ENCODE measurements around the gene UBE2D1.

Gene UBE2D1

DNA sequence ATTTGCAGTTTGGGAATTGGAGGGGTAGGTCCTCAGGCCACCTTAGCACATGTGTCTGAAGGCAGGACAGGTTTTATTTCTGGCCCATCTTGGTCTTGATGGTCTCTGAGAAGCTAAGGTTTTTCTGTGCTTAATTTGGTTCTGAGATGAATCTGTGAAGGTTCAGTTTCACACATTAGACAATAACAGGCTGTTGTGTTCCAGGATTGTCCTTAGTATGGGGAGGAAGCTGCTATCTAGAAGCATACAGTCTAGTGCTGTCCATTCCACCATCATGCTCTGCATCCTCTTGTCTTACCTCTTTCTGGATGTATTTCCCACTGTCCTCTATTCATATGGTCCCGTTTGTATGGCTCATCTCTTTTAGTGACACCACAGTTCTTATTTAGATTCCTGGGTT, 7.1 kb downstream of the UBE2D1 start:
- no peak for DNase-seq

- DNase-seq, result no peak
Measured at GRCh38 chr10:58347967-58348366, 13.2 kb downstream of the UBE2D1 start.

DNA sequence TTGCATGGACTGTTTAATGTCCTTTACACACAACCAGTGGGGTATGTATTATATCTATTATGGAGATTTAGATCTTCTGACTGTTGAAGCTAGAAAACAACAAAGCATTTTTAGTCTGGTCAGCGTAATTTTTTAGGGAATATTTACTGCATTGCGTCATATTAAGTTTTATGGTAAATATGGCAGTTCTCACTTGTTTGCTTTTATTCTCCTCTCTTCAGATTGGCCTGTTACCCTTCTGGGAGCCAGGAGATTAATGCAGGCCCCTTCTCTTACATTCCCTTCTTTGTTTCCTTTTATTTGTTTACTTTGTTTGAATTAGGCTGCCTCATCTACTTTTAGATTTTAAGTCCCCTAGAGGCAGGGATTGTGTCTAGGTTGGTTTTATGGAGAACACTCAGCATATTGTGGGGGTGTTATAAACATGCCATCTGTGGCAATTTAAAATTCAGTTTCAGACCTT, 13.8 kb downstream of the UBE2D1 start:
- no peak for DNase-seq

DNA sequence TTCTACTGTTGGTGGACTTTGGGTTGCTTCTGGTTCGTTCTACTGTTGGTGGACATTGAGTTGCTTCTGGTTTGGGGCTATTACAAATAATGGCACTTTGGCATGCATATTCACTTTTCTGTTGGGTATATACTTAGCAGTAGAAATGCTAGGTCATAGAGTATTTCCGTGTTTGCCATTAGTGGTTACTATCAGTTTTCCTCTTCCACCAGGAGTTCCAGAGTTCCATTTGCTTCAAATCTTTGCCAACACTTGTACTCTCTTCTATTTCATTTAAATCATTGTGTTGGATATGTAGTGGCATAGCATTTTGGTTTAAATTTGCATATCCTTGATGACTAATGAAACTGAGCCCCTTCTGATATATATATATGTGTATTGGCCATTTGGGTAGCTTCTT, 15.2 kb downstream of the UBE2D1 start:
- DNase-seq, result no peak

DNA sequence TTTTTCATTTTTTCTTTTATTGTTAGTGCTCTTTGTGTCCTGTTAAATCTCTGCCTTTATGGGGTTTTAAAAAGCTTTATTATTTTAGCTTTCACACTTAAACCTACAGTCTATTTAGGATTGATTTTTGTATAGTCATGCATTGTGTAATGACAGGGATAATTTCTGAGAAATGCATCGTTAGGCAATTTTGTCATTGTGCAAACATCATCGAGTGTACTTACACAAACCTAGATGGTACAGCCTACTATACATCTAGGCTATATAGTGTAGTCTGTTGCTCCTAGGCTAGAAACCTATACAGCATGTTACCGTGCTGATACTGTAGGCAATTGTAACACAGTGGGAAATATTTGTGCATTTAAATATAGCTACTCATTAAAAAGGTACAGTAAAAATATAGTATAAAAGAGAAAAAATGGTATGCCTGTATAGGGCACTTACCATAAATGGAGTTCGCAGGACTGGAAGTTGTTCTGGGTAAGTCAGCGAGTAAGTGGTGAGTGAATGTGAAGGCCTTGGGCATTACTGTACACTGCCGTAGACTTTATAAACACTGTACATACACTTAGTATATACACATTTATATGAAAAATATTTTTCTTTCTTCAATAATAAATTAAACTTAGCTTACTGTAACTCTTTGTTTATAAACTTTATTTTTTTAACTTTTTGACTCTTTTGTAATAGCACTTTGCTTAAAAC, 16.0 kb downstream of the UBE2D1 start:
- no peak for DNase-seq

DNA sequence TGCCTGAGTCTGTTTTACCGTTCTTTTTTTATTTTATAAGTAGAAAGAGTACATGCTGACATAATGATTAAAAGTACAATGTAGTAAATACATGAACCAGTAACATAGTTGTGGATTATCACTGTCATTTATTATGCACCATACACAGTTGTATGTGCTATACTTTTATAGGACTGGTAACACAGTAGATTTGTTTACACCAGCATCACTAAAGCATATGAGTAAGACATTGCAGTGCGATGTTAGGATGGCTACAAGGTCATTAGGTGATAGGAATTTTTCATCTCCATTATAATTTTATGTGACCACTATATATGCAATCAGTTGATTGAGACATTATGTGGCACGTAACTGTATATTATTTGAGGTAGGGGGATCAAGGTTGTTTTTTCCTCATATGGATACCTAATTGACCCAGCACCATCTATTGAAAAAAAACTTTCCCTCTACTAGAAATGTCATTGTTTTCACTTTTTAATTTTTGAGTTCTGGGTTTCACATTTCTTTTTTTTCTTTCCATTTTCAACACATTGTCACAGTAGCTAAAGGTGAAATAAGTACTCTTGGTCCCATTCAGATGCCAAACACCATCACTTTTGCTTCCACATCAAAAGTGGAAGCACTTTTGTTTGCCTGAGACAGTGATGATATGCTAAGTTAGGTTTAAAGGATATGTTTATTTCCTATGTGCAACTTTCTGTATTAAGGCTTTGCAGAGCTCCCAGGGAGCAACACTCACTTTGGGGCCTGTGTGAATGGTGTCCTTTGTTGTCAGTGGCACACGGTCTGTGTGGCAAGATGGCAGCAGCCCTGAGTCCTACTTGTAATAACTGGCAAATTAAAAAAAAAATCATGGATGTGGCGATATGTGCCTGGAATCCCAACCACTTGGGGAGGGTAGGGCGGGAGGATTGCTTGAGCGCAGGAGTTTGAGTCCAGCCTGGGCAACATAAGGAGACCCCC, 17.1 kb downstream of the UBE2D1 start:
- no peak for DNase-seq

GRCh38 chr10:58352956-58353610, 18.3 kb downstream of the UBE2D1 start:
- DNase-seq, result no peak

GRCh38 chr10:58356756-58357155, 21.9 kb downstream of the UBE2D1 start:
- no peak for DNase-seq

GRCh38 chr10:58358314-58358933, 23.6 kb downstream of the UBE2D1 start:
- DNase-seq, result no peak

- DNase-seq, result no peak
Measured at GRCh38 chr10:58358947-58359346, 24.1 kb downstream of the UBE2D1 start.

- no peak for DNase-seq
Measured at GRCh38 chr10:58359541-58359940, 24.7 kb downstream of the UBE2D1 start.

DNA sequence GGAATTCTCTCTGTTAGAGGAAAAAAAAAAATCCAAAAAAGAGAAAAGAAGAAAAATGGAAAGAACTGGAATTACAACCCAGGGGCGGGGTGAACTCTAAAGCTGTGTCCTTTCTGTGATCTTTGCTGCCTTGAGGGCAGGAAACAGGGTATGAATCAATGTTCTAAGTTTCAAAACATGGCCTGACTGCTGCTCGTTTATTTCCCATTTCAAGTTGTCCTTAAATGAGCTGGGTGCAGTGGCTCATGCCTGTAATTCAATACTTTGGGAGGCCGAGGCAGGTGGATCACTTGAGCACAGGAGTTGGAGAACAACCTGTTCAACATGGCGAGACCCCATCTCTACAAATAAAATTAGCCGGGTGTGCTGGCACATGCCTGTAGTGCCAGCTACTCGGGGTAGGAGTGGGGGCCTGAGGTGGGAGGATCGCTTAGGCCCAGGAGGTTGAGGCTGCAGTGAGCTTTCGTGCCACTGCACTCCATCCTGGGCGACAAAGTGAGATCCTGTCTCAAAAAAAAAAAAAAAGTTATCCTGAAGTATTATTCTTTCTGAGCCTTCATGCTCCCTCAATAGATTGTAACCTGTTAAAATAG, 25.7 kb downstream of the UBE2D1 start:
- no peak for DNase-seq

DNA sequence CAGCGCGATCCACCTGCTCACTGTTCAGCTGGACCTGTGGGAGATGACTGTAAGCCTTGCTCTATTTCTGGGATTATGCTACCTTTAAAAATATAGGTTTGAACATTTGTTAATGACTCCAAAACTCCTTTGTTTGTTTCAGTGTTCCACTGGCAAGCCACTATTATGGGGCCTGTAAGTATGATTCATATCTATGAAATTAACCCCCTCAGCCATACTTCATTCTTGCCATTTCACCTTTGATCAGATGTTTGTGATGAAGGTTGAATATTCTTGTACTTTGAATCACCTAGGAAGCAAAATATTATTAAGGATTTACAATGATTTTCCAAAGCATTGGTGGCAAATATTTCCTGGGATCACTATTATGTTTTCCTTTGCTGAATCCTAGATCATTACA, 26.5 kb downstream of the UBE2D1 start:
- DNase-seq, result no peak

- DNase-seq, result no peak
Measured at GRCh38 chr10:58362027-58362789, 27.4 kb downstream of the UBE2D1 start.

- no peak for DNase-seq
Measured at GRCh38 chr10:58367069-58367468, 32.3 kb downstream of the UBE2D1 start.

GRCh38 chr10:58371473-58371872, 36.7 kb downstream of the UBE2D1 start:
- DNase-seq, result no peak

DNA sequence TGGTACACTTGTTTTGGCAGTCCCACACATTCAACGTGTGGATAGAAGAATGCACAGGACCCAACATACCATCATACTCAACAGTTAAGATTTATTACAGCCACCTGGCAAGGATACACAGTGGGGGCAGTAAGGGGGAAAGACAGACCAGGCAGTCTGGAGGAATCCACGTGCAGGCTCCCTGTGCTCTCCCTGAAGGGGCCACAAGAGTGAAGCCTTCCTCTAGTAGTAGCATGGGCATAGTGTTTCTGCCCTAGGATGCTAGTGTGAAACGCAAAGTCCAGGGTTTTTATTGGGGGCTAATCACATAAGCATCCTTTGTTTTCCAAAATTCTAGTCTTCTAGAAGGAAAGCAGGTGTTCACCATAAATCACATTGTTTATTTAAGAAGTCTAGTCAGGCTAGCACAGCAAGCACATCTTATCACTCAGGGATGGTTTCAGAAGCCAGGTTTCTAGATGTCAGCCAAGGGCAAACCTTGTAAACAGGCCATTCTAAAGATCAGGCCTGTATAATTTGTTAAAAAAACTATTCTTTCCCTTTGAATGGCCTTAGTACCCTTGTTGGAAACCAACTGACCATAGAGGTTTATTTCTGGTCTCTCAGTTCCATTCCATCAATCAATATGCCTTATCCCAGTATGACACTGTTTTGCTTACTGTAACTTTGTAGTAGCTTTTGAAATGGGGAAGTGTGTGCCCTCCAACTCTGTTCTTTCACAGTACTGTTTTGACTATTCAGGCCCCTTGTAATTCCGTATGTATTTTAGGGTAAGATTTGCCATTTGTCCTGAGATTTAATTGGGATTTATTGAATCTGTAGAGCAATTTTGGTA, 38.0 kb downstream of the UBE2D1 start:
- DNase-seq, result no peak

GRCh38 chr10:58373442-58373827, 38.6 kb downstream of the UBE2D1 start:
- DNase-seq, result no peak

- DNase-seq, result no peak
Measured at GRCh38 chr10:58382489-58382995, 47.7 kb downstream of the UBE2D1 start.

GRCh38 chr10:58384095-58384494, 49.3 kb downstream of the UBE2D1 start:
- no peak for DNase-seq

DNA sequence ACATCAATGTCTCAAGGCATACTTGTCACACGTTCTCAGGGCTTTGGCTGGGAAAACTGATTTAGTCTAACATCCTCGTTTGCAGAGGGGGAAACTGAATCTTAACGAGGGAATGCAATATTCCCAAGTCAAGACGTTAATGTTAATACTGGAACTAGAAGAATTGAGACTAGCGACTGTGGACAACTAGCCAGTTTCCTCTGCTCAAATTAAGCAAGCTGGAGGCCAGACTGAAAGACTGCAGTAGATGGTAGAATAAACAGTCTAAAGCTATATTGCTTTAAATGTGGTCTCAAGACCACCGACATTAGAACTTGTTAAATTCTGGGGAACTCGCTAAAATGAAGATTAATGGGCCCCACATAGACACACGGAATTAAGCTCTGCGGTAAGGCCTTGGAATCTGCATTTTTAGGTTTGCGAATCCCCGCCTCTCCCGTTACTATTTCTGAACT, 49.8 kb downstream of the UBE2D1 start:
- no peak for DNase-seq
